Panc1 (cell line): ENCODE measurements around the gene TCF3. TPM values are rescaled to one million over a fixed set of nuclear protein-coding genes. Genes with fewer than 3 reads are reported as not detected.

Experiments used
- ATAC-seq: fragments of 200-7000 bp; cut with Tn5 transposase; 2 replicates; pipeline ENCODE4 v1.9.1; 2020; ENCODE audit warnings: mild to moderate bottlenecking, moderate library complexity
- BruUV-seq: library from RNA; stranded (reverse); fragments of 400-500 nt; replicated peaks from 2 replicates; lab custom pipeline; 2021; lab: Mats Ljungman, UMichigan
- CTCF ChIA-PET: fragments of 300-600 bp; sonication (Branson Sonifier 250); formaldehyde crosslinking; loops from one replicate; lab custom pipeline; 2022; ENCODE audit warnings: antibody characterized with exemption; lab: Charles Lee
- POLR2A ChIA-PET: fragments of 300-600 bp; sonication (Branson Sonifier 250); formaldehyde crosslinking; loops from one replicate; lab custom pipeline; 2022; ENCODE audit warnings: antibody characterized with exemption; lab: Charles Lee
- DNase-seq: peaks from one replicate; pipeline ENCODE4 v3.0.0-alpha.2; 2010; ENCODE audit warnings: low read depth, low spot score
- H3K27ac ChIP-seq: 2 replicates; pipeline ENCODE4 v1.5.1; 2011; ENCODE audit warnings: mild to moderate bottlenecking, low read length, inconsistent platforms
- H3K27me3 ChIP-seq: fragments of 200-500 bp; sonication (Bioruptor generic); 2 replicates; pipeline ENCODE4 v1.6.0; 2014; ENCODE audit warnings: low read length, inconsistent platforms; ENCODE audit not compliant: control insufficient read depth, insufficient read depth
- H3K36me3 ChIP-seq: fragments of 200-500 bp; sonication (Bioruptor generic); 2 replicates; pipeline ENCODE4 v1.5.1; 2014; ENCODE audit warnings: inconsistent platforms, mild to moderate bottlenecking, low read length, moderate library complexity; ENCODE audit not compliant: control insufficient read depth, insufficient read depth
- H3K4me1 ChIP-seq: 2 replicates; pipeline ENCODE4 v1.5.1; 2011; ENCODE audit warnings: inconsistent platforms, mild to moderate bottlenecking, low read length, moderate library complexity; ENCODE audit not compliant: control insufficient read depth, insufficient read depth
- H3K4me3 ChIP-seq, 2 experiments: 2 replicates each; pipeline ENCODE4 v1.5.1; 2011 to 2012; ENCODE audit warnings: low read depth in 2 of 2, low read length in 2 of 2, mild to moderate bottlenecking in 2 of 2, inconsistent platforms in 1 of 2, moderate library complexity in 1 of 2
- H3K9me3 ChIP-seq: fragments of 200-500 bp; sonication (Bioruptor generic); 2 replicates; pipeline ENCODE4 v1.5.1; 2014; ENCODE audit warnings: low read depth, mild to moderate bottlenecking, inconsistent platforms, low read length, moderate library complexity; ENCODE audit not compliant: control insufficient read depth, insufficient read depth
- POLR2AphosphoS5 ChIP-seq: IDR thresholded peaks from 2 replicates; pipeline ENCODE4 v1.6.1; 2012; ENCODE audit warnings: mild to moderate bottlenecking, low read depth, low read length, moderate library complexity
- SIN3A ChIP-seq: IDR thresholded peaks from 2 replicates; pipeline ENCODE4 v1.6.1; 2012; ENCODE audit warnings: low read depth, mild to moderate bottlenecking, low read length, moderate library complexity, borderline replicate concordance; ENCODE audit not compliant: insufficient read depth
- TCF7L2 ChIP-seq: IDR thresholded peaks from 2 replicates; pipeline ENCODE4 v1.6.1; 2011; ENCODE audit warnings: mild to moderate bottlenecking, low read depth, low read length, inconsistent platforms
- in situ Hi-C: cut with HindIII; loops from 2 replicates; pipeline ENCODE4 v1.10.0; 2016; ENCODE audit warnings: low sequenced_read_pairs, low pct_unique_long_range_greater_than_20kb
- intact Hi-C: fragments of 100-400 bp; cut with micrococcal nuclease; formaldehyde crosslinking; loops from one replicate; pipeline ENCODE4 v1.10.0; 2022; ENCODE audit not compliant: unreplicated experiment
- total RNA-seq: library from RNA; stranded (reverse); gene quantifications from one replicate; pipeline ENCODE4 v1.2.1, GENCODE V29; 2021; ENCODE audit not compliant: unreplicated experiment
- TF ChIP-seq, protein P1 (sequence below): fragments of 450-650 bp; IDR thresholded peaks from 2 replicates; pipeline ENCODE4 v1.5.1; 2017; ENCODE audit warnings: mild to moderate bottlenecking
- TF ChIP-seq, protein P2 (sequence below), 2 experiments: IDR thresholded peaks; 2 replicates each; pipeline ENCODE4 v1.6.1; 2011 to 2012; ENCODE audit warnings: low read depth in 2 of 2, control low read depth in 1 of 2, low read length in 1 of 2, mild to moderate bottlenecking in 1 of 2, moderate library complexity in 1 of 2; ENCODE audit not compliant: insufficient read depth in 1 of 2

The TCF3 gene
- total RNA-seq, 1 experiment from 2014 or later = 175 TPM

DNA sequence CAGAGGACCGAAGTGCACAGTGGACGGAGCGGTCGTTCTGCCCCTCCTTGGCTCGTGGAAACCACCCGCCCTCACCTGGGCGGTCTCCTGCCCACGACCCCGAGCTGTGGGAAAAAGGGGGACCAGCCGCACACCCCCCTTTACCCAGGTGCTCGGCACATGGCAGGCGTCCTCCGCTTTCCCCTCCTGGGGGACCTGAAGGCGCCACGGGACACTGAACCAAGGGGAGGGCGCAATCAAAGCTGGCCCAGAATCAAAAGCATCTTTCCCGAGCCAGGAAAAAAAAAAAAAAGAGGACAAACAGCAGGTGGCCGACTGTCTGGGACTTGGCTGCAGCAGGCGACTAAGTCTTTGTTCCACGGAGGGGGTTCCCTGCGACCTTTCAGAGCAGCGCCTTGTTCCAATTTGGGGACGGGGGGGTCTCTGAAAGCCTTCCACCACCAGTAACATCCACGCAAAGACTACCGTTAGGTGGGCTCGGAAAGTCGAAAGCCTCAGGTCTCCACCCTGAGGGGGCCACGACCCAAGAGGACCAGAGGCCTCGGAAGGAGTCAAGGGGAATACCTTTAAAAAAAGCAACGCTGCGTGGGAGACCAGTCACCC is 60.9 kb downstream of the TCF3 start:
- Histone ChIP-seq H3K9me3 (no peaks in the 10 kb centered on the region), H3K4me3 (peak overlapping the region; percentile 82 to 87), H3K4me1 (peaks cover 11% of the 10 kb centered on the region), H3K36me3 (peaks cover 3% of the 10 kb centered on the region; the same call in 1 of the 2 replicates), H3K27me3 (no peaks in the 10 kb centered on the region), H3K27ac (peak overlapping the region; percentile 95)
- no peak for DNase-seq
- ChIA-PET CTCF (interaction anchor here (1.4 kb wide), 1 partner anchor 45 kb away, joined by 3 read pairs; no protein-coding TSS in a partner anchor), POLR2A (no interaction called here)
- TSS peak; percentile 75 for BruUV-seq
- TF ChIP-seq TCF7L2 (no peak), SIN3A (no peak)
- TF ChIP-seq, protein P1, sequence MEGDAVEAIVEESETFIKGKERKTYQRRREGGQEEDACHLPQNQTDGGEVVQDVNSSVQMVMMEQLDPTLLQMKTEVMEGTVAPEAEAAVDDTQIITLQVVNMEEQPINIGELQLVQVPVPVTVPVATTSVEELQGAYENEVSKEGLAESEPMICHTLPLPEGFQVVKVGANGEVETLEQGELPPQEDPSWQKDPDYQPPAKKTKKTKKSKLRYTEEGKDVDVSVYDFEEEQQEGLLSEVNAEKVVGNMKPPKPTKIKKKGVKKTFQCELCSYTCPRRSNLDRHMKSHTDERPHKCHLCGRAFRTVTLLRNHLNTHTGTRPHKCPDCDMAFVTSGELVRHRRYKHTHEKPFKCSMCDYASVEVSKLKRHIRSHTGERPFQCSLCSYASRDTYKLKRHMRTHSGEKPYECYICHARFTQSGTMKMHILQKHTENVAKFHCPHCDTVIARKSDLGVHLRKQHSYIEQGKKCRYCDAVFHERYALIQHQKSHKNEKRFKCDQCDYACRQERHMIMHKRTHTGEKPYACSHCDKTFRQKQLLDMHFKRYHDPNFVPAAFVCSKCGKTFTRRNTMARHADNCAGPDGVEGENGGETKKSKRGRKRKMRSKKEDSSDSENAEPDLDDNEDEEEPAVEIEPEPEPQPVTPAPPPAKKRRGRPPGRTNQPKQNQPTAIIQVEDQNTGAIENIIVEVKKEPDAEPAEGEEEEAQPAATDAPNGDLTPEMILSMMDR = no peak
- intact Hi-C loops (no loop called here), in situ Hi-C loops (no loop called here)
- no peak for ATAC-seq

DNA sequence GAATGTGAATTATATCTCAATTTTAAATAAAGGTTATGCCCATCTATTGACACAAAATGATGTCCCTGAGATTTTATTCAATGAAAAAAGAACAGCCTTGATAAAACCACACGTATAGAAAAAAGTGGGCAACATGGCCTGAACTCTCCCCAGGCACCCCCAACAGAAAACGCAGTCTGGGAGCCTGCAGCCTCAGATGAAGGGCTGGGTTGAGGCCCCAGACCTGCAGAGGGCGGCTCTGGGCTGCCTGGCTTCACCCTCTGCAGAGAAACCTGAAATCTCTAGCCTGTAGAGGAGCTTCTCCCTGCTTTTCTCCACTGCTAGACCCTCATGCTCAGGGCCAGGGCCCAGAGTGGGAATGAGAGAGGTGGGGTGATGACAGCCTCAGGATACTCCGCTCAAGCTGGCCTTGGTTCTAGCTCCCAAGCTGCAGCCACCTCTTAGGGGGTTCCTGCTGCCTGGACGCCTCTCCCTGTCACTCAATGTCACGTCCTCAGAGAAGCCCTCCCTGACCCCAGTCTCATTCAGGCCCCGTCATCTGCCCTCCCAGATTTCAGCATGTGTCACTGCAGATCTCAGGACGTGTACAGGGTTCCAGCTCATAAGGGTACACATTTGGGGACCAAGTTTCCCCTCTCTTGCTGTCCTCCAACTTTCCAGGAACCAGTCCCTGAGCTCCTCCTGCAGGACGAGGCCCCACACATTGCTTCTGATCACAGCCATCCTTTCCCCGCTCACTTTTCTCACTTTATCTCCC is 61.6 kb downstream of the TCF3 start:
- peaks cover 11% of the 10 kb centered on the region for H3K4me1 ChIP-seq
- in situ Hi-C loops = no loop called here
- ChIA-PET POLR2A (interaction anchor here (0.7 kb wide), 1 partner anchor 202 kb away, joined by 3 read pairs; no protein-coding TSS in a partner anchor), CTCF (interaction anchor here (0.7 to 1.4 kb wide), 2 partner anchors 45 to 146 kb away, joined by 3 to 4 read pairs; no protein-coding TSS in a partner anchor)
- no peak; the same call in 1 of the 2 replicates for TF ChIP-seq POLR2AphosphoS5
- TF ChIP-seq, protein P2, sequence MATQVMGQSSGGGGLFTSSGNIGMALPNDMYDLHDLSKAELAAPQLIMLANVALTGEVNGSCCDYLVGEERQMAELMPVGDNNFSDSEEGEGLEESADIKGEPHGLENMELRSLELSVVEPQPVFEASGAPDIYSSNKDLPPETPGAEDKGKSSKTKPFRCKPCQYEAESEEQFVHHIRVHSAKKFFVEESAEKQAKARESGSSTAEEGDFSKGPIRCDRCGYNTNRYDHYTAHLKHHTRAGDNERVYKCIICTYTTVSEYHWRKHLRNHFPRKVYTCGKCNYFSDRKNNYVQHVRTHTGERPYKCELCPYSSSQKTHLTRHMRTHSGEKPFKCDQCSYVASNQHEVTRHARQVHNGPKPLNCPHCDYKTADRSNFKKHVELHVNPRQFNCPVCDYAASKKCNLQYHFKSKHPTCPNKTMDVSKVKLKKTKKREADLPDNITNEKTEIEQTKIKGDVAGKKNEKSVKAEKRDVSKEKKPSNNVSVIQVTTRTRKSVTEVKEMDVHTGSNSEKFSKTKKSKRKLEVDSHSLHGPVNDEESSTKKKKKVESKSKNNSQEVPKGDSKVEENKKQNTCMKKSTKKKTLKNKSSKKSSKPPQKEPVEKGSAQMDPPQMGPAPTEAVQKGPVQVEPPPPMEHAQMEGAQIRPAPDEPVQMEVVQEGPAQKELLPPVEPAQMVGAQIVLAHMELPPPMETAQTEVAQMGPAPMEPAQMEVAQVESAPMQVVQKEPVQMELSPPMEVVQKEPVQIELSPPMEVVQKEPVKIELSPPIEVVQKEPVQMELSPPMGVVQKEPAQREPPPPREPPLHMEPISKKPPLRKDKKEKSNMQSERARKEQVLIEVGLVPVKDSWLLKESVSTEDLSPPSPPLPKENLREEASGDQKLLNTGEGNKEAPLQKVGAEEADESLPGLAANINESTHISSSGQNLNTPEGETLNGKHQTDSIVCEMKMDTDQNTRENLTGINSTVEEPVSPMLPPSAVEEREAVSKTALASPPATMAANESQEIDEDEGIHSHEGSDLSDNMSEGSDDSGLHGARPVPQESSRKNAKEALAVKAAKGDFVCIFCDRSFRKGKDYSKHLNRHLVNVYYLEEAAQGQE (IDR thresholded peaks at IDR 0.05; ENCODE audit: insufficient read depth in 1 of 2, low read depth in 2 of 2, low read length in 1 of 2) = no peak
- TF ChIP-seq, protein P1 = no peak
- TF ChIP-seq TCF7L2 = no peak
- TF ChIP-seq SIN3A = no peak
- BruUV-seq = no TSS peak
- ATAC-seq (0 out of 2 replicates have a peak, but pooled peaks have one; percentile 19), DNase-seq (no peak)
- H3K4me3 ChIP-seq = peak overlapping the region; percentile 82 to 87
- H3K27ac ChIP-seq = peak overlapping the region; percentile 95
- intact Hi-C loops = no loop called here
- no peaks in the 10 kb centered on the region for H3K27me3 ChIP-seq
- no peaks in the 10 kb centered on the region for H3K9me3 ChIP-seq
- peaks cover 3% of the 10 kb centered on the region; the same call in 1 of the 2 replicates for H3K36me3 ChIP-seq
